Activated naive CD4-positive, alpha-beta T cell treated with anti-CD3 and anti-CD28 coated beads, Interleukin-2, amount 10 ng/mL, durations not matched to agents 7 days and 5 days (primary cell): Measurements from ENCODE around the gene PLEKHO2.

ENCODE experiments used
- CTCF ChIA-PET: fragments of 350-600 bp; sonication (Branson Sonifier 250); formaldehyde crosslinking; loops from one replicate; lab custom pipeline; 2021; ENCODE audit warnings: antibody characterized with exemption; lab: Charles Lee
- DNase-seq: peaks from one replicate; pipeline ENCODE4 v3.0.0-alpha.2; 2020
- H3K27ac Mint-ChIP-seq: one replicate; pipeline ENCODE4 v1.8.0; 2021; ENCODE audit warnings: mild to moderate bottlenecking, moderate library complexity, mixed read lengths
- H3K27me3 Mint-ChIP-seq: one replicate; pipeline ENCODE4 v1.8.0; 2021; ENCODE audit warnings: mild to moderate bottlenecking, mixed read lengths
- H3K36me3 Mint-ChIP-seq: one replicate; pipeline ENCODE4 v1.8.0; 2021; ENCODE audit warnings: mixed read lengths
- H3K4me1 Mint-ChIP-seq: one replicate; pipeline ENCODE4 v1.8.0; 2021; ENCODE audit warnings: mixed read lengths
- H3K4me3 Mint-ChIP-seq: one replicate; pipeline ENCODE4 v1.8.0; 2021; ENCODE audit warnings: mild to moderate bottlenecking, moderate library complexity, mixed read lengths
- H3K9me3 Mint-ChIP-seq: one replicate; pipeline ENCODE4 v1.8.0; 2021; ENCODE audit warnings: mixed read lengths

The PLEKHO2 gene

DNA sequence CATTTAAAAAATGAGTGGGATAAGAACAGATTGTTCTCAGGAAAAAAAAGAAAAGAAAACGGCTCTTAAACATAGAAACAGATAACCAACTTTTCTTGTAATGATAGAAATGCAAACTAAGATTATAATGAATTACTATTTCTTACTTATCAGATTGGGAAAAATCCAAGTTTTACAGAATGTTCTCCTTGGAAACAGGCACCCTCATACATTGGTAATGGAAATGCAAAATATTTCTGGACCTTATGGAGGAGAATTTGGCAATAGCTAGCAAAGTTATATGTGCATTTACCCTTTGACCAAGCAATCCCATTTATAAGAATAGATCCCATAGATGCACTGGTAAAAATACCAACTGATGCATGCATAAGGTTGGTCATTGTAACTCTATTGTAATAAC is 66.3 kb downstream of the PLEKHO2 start:
- H3K27me3 Mint-ChIP-seq: peaks cover 33% of the 10 kb centered on the region
- CTCF ChIA-PET: interaction anchor here (1.1 to 3.2 kb wide), 4 partner anchors 20 to 176 kb away, joined by 3 to 16 read pairs (median 4); no protein-coding TSS in a partner anchor
- H3K36me3 Mint-ChIP-seq: peaks cover 5% of the 10 kb centered on the region
- H3K4me1 Mint-ChIP-seq: peaks cover 34% of the 10 kb centered on the region
- no peaks in the 10 kb centered on the region for H3K9me3 Mint-ChIP-seq
- no peak for DNase-seq
- no peak overlapping the region for H3K4me3 Mint-ChIP-seq
- H3K27ac Mint-ChIP-seq: no peak overlapping the region

DNA sequence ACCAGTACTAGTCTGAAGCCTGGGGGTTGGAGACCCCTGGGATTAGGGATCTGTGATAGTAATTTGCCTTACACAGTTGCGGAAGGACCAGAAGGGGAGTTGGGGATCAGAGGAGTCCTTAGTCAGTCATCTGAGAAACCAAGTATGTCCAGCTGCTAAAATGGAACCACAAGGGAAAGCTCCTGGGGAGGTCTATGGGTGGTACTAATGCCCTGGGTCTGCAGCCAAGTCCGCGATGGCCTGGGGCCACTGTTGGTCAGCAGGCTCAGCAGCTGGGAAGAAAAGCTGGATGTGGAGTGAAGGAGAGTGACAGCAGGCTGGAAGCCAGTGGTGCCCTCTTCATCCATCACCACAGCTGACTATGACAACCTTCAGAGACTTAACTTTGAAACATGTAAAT is 67.8 kb downstream of the PLEKHO2 start:
- Mint-ChIP-seq H3K27me3 (peaks cover 34% of the 10 kb centered on the region), H3K27ac (no peak overlapping the region), H3K9me3 (no peaks in the 10 kb centered on the region), H3K4me3 (no peak overlapping the region), H3K36me3 (peaks cover 5% of the 10 kb centered on the region), H3K4me1 (peaks cover 18% of the 10 kb centered on the region)
- no peak for DNase-seq
- CTCF ChIA-PET: interaction anchor here (0.9 to 1.8 kb wide), 2 partner anchors 71 to 100 kb away, joined by 3 to 6 read pairs; no protein-coding TSS in a partner anchor

DNA sequence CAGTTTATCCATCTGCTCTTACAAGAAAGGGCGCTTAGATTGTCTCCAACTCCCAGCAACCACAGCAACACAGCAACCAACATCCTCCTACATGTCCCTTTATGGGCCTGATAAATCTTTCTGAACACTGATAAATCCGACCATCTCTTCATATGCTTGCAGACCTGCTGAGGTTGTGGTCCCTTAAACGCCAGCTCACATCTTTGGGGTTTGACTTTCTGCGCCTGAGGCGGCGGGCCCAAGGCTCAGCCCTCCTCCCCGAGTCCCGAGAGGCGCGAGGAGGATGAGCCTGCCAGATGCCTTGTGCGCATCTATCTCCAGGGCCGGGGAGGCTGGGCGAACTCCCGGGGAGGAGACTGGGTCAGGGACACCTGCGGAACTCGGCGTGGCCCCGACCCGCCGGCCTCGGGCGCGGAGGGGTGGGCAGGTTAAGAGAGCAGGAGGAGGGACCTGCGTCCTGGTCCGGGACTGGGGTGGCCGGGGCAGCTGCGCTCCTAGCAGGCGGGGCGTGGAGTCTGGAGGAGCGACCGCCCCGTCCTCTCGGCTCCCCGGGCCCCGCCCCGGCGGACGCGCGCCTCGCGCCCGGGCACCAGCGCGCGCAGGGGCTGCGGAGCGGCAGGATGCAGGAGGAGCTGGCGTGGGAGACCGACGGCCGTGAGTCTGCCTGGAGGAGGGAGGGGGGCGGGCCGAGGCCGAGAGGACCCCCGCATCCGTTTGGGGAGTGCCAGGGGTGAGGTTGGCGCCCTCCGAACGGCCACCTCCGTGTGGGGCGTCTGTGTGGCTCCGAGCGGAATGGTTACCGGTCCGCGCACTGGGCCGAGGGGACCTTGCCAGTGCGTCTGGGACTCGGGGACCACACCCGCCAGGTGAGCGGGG is 69.8 kb downstream of the PLEKHO2 start, which contains the start of gene ANKDD1A:
Gene ANKDD1A, plus strand, starts transcription at position 592 of the 876 bp plus-strand sequence. Its CDS starts 29 bp downstream, at position 621.
- H3K4me1 Mint-ChIP-seq: peaks cover 25% of the 10 kb centered on the region
- CTCF ChIA-PET: interaction anchor here (1.1 kb wide), 1 partner anchor 100 kb away, joined by 3 read pairs; no protein-coding TSS in a partner anchor
- peaks cover 43% of the 10 kb centered on the region for H3K27me3 Mint-ChIP-seq
- H3K9me3 Mint-ChIP-seq: no peaks in the 10 kb centered on the region
- H3K27ac Mint-ChIP-seq: no peak within 1 kb of the TSS
- H3K36me3 Mint-ChIP-seq: peaks cover 1% of the 10 kb centered on the region
- DNase-seq: peak; percentile 74
- H3K4me3 Mint-ChIP-seq: peak within 1 kb of the TSS; percentile 71

DNA sequence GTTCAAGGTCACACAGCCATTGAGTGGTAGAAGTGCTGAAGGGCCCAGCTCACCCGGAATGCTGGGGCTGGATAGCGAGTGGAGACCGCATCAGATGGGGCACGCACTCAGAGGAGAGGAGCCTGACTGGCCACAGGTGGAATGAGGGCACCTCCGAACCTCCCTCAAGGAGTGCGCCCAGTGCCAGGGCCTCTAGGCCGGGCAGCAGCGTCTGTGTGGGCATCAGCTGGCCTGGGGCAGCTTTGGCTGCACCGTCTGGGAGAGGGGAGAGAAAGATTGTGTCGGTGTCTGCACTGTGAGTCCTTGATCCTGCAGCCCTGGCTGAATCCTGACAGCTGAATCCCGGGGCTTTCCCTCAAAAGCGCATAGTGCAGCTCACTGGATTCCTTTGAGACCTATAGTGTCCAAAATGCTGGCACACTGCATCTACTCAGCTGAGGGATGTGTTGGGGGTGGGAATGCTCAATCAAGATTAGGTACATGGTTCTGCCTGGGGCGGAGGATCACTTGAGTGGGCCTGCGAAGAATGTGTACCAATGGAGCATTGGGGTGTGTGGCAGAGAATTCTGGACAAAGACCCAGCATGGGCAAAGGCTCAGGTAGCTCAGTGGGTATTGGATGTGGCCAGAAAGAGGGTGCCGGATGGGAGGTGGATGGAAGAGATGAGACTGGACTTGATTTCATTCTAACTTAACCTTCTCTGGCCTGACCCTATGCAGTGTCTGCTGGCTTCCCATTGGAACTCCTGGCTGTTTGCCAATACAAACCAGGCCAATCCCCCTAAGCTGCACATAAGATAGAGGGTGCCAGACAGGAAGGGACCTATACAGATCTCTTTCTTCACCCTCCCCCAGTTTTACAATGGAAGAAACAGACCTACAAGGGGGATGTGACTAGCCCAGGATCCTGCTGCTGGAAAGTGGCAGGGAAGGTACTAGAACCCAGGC is 70.9 kb downstream of the PLEKHO2 start:
- Mint-ChIP-seq H3K27me3 (peaks cover 43% of the 10 kb centered on the region), H3K36me3 (peaks cover 1% of the 10 kb centered on the region), H3K27ac (no peak overlapping the region), H3K4me3 (peak overlapping the region; percentile 71), H3K9me3 (no peaks in the 10 kb centered on the region), H3K4me1 (peaks cover 29% of the 10 kb centered on the region)
- CTCF ChIA-PET: interaction anchor here (0.8 to 1.2 kb wide), 2 partner anchors 102 to 184 kb away, joined by 3 read pairs; no protein-coding TSS in a partner anchor
- no peak for DNase-seq

DNA sequence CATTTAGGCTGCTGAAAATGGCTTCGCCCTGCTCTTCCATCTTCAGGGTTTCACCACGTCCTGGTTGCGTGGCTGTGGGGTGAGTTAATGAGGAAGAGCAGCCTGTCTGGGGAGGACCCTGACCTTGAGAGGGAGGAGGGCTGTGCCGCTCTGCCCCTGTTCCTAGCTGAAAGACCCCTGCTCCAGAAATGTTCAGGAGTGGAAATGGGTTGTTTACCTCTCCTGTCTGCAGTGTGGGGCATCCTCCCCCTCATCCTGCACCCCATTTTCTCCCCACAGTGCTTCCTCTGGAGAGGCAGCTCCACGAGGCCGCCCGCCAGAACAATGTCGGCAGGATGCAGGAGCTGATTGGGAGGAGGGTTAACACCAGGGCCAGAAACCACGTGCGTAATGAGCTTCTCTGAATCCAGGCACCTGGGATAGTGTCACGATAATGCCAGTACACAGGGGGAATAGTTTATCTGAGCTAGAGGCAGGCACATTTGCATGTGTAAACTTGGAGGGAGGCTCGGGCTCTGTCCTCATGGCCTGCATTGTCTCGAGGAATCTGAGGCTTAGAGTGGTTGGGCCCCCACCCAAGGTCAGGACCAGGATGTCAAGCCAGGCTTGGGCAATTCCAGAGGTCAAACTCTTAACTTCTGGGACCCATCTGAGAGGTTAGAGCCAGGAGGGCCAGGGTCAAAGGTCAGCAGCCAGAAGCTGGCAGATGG is 74.0 kb downstream of the PLEKHO2 start:
- Mint-ChIP-seq H3K27ac (no peak overlapping the region), H3K9me3 (no peaks in the 10 kb centered on the region), H3K4me1 (peaks cover 29% of the 10 kb centered on the region), H3K4me3 (no peak overlapping the region), H3K27me3 (peaks cover 35% of the 10 kb centered on the region), H3K36me3 (peaks cover 1% of the 10 kb centered on the region)
- DNase-seq: no peak
- CTCF ChIA-PET: no interaction called here

DNA sequence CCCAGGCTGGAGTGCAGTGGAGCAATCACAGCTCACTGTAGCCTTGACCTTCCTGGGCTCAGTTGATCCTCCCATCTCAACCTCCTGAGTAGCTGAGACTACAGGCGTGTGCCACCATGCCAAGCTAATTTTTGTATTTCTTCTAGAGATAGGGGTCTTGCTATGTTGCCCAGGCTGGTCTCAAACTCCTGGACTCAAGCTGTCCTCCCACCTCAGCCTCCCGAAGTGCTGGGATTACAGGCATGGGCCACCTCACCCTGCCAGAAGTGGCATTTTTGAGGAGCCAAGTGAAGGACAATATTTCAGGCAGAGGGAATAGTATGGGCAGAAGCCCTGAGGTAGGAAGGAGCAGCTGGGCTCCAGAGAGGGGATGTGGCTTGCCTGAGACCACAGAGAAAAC is 74.7 kb downstream of the PLEKHO2 start:
- Mint-ChIP-seq H3K27me3 (peaks cover 31% of the 10 kb centered on the region), H3K4me3 (no peak overlapping the region), H3K36me3 (peaks cover 1% of the 10 kb centered on the region), H3K27ac (no peak overlapping the region), H3K9me3 (no peaks in the 10 kb centered on the region), H3K4me1 (peaks cover 22% of the 10 kb centered on the region)
- DNase-seq: no peak
- CTCF ChIA-PET: interaction anchor here (1.2 kb wide), 1 partner anchor 10 kb away, joined by 5 read pairs; no protein-coding TSS in a partner anchor

- CTCF ChIA-PET: interaction anchor here (1.2 kb wide), 1 partner anchor 10 kb away, joined by 5 read pairs; no protein-coding TSS in a partner anchor
- Mint-ChIP-seq H3K9me3 (no peaks in the 10 kb centered on the region), H3K36me3 (peaks cover 1% of the 10 kb centered on the region), H3K27ac (no peak overlapping the region), H3K27me3 (peaks cover 25% of the 10 kb centered on the region), H3K4me1 (peaks cover 21% of the 10 kb centered on the region), H3K4me3 (no peak overlapping the region)
- no peak for DNase-seq
Measured at GRCh38 chr15:64917211-64917610, 75.5 kb downstream of the PLEKHO2 start.
